HEK293T (cell line): ENCODE measurements around the gene UNC119B.

Source experiments
- CTCF ChIA-PET: fragments of 350-600 bp; formaldehyde crosslinking; extraction: SDS; loops from one replicate; lab custom pipeline; 2021; ENCODE audit warnings: antibody characterized with exemption, inconsistent platforms; lab: Yijun Ruan, JAX
- POLR2A ChIA-PET: fragments of 350-600 bp; formaldehyde crosslinking; extraction: SDS; loops from one replicate; lab custom pipeline; 2020; ENCODE audit warnings: antibody characterized with exemption, inconsistent platforms; lab: Yijun Ruan, JAX
- DNase-seq: peaks from one replicate; pipeline ENCODE4 v3.0.0; 2012; ENCODE audit warnings: mixed read lengths; ENCODE audit errors: extremely low spot score
- ARNT ChIP-seq: fragments of 450-650 bp; IDR thresholded peaks from 2 replicates; pipeline ENCODE4 v1.6.1; 2017; ENCODE audit warnings: mild to moderate bottlenecking
- BHLHE40 ChIP-seq: fragments of 450-650 bp; IDR thresholded peaks from 2 replicates; pipeline ENCODE4 v1.6.1; 2016; ENCODE audit warnings: mild to moderate bottlenecking, moderate library complexity, borderline replicate concordance
- CTBP1 ChIP-seq: fragments of 450-650 bp; IDR thresholded peaks from 2 replicates; pipeline ENCODE4 v1.6.1; 2016; ENCODE audit warnings: borderline replicate concordance
- ELF4 ChIP-seq: fragments of 450-650 bp; IDR thresholded peaks from 2 replicates; pipeline ENCODE4 v1.6.1; 2017; ENCODE audit warnings: antibody characterized with exemption
- FOXA1 ChIP-seq: fragments of 450-650 bp; IDR thresholded peaks from 2 replicates; pipeline ENCODE4 v1.6.1; 2016; ENCODE audit warnings: mild to moderate bottlenecking
- FOXK2 ChIP-seq: fragments of 450-650 bp; IDR thresholded peaks from 2 replicates; pipeline ENCODE4 v1.6.1; 2016; ENCODE audit warnings: mild to moderate bottlenecking
- FOXM1 ChIP-seq: fragments of 450-650 bp; IDR thresholded peaks from 2 replicates; pipeline ENCODE4 v1.6.1; 2017; ENCODE audit warnings: mild to moderate bottlenecking, borderline replicate concordance
- HDGF ChIP-seq: fragments of 450-650 bp; IDR thresholded peaks from 2 replicates; pipeline ENCODE4 v1.6.1; 2017; ENCODE audit warnings: antibody characterized with exemption, borderline replicate concordance
- L3MBTL2 ChIP-seq: fragments of 450-650 bp; conservative IDR thresholded peaks from 2 replicates; pipeline ENCODE4 v1.6.1; 2016; ENCODE audit warnings: mild to moderate bottlenecking
- LEF1 ChIP-seq: fragments of 450-650 bp; IDR thresholded peaks from 2 replicates; pipeline ENCODE4 v1.6.1; 2017; ENCODE audit warnings: mild to moderate bottlenecking, borderline replicate concordance
- NFRKB ChIP-seq: fragments of 450-650 bp; IDR thresholded peaks from 2 replicates; pipeline ENCODE4 v1.6.1; 2016; ENCODE audit warnings: mild to moderate bottlenecking, moderate library complexity
- PKNOX1 ChIP-seq: fragments of 450-650 bp; IDR thresholded peaks from 2 replicates; pipeline ENCODE4 v1.6.1; 2016
- SP1 ChIP-seq: fragments of 450-650 bp; IDR thresholded peaks from 2 replicates; pipeline ENCODE4 v1.6.1; 2017
- SUZ12 ChIP-seq: fragments of 450-650 bp; IDR thresholded peaks from 2 replicates; pipeline ENCODE4 v1.6.1; 2016; ENCODE audit warnings: mild to moderate bottlenecking
- TARDBP ChIP-seq: fragments of 450-650 bp; IDR thresholded peaks from 2 replicates; pipeline ENCODE4 v1.6.1; 2016
- ZNF384 ChIP-seq: fragments of 450-650 bp; IDR thresholded peaks from 2 replicates; pipeline ENCODE4 v1.6.1; 2016

UNC119B gene

DNA sequence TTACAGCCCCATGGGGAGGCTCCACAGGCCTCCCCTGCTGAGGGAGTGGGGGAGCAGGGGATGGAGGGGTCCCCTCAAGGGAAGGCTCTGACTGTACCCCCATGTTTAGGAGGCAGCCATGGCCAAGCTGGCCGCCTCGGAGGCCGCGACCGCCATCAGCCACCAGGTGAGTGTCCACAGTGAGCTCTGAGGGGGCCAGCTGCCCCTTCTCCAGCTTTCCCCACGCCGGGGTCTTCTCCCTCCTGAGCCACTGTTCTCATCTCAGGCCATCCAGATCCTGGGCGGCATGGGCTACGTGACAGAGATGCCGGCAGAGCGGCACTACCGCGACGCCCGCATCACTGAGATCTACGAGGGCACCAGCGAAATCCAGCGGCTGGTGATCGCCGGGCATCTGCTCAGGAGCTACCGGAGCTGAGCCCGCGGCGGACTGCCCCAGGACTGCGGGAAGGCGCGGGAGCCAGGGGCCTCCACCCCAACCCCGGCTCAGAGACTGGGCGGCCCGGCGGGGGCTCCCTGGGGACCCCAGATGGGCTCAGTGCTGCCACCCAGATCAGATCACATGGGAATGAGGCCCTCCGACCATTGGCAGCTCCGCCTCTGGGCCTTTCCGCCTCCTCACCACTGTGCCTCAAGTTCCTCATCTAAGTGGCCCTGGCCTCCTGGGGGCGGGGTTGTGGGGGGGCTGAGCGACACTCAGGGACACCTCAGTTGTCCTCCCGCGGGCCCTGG, 28.9 kb downstream of the UNC119B start:
- TF ChIP-seq NFRKB (no peak), ARNT (no peak), TARDBP (no peak), CTBP1 (no peak), FOXA1 (no peak), SP1 (no peak), ZNF384 (no peak), L3MBTL2 (no peak), FOXK2 (no peak), BHLHE40 (no peak), PKNOX1 (no peak), FOXM1 (no peak), ELF4 (no peak)
- ChIA-PET CTCF (no interaction called here), POLR2A (no interaction called here)
- DNase-seq, result no peak

DNA sequence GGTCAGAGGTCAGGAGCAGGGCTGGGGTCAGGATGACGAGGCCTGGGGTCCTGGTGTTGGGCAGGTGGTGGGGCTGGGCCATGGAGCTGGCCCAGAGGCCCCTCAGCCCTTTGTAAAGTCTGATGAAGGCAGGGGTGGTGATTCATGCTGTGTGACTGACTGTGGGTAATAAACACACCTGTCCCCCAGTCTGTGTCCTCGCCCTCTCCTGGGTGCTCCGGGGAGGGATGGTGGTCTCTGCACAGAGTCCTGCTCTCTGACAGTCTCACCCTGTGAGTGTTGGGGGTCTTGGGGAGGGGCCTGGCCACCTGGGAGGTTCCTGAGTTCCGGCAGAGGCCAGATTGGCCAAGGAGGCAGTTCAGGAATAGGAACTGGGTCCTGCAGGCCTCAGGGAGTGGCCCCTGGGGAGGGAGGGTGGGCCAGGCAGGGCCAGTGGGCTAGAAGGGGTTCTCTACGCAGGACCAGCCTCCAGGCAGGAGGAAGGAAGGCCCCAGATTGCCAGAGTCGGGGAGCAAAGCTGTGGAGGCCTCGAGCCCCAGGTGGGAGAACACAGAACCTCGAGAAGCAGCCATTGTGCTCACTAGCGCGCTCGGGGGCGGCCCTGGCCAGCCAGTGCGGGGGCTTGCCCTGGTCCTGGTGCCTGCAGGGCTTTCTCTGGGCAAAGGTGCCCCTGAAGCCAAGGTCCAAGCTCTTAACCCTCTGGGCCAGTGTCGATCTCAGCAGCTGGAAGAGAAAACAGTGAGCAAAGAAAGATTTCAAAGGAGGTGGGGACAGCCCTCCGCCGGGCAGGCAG, 29.8 kb downstream of the UNC119B start:
- ChIA-PET POLR2A (no interaction called here), CTCF (no interaction called here)
- no peak for TF ChIP-seq HDGF
- DNase-seq, result no peak

GRCh38 chr12:120740871-120741270, 30.6 kb downstream of the UNC119B start:
- ChIA-PET CTCF (no interaction called here), POLR2A (no interaction called here)
- DNase-seq, result no peak
- TF ChIP-seq BHLHE40, result no peak
- TF ChIP-seq FOXA1, result no peak
- no peak for TF ChIP-seq ZNF384
- TF ChIP-seq ELF4, result no peak
- no peak for TF ChIP-seq NFRKB
- no peak for TF ChIP-seq PKNOX1
- TF ChIP-seq SP1, result no peak
- TF ChIP-seq SUZ12, result no peak
- TF ChIP-seq LEF1, result no peak
- TF ChIP-seq FOXM1, result no peak
- TF ChIP-seq L3MBTL2, result no peak
- TF ChIP-seq FOXK2, result no peak
- TF ChIP-seq ARNT, result no peak
- no peak for TF ChIP-seq HDGF
- no peak for TF ChIP-seq CTBP1
- TF ChIP-seq TARDBP, result no peak

DNA sequence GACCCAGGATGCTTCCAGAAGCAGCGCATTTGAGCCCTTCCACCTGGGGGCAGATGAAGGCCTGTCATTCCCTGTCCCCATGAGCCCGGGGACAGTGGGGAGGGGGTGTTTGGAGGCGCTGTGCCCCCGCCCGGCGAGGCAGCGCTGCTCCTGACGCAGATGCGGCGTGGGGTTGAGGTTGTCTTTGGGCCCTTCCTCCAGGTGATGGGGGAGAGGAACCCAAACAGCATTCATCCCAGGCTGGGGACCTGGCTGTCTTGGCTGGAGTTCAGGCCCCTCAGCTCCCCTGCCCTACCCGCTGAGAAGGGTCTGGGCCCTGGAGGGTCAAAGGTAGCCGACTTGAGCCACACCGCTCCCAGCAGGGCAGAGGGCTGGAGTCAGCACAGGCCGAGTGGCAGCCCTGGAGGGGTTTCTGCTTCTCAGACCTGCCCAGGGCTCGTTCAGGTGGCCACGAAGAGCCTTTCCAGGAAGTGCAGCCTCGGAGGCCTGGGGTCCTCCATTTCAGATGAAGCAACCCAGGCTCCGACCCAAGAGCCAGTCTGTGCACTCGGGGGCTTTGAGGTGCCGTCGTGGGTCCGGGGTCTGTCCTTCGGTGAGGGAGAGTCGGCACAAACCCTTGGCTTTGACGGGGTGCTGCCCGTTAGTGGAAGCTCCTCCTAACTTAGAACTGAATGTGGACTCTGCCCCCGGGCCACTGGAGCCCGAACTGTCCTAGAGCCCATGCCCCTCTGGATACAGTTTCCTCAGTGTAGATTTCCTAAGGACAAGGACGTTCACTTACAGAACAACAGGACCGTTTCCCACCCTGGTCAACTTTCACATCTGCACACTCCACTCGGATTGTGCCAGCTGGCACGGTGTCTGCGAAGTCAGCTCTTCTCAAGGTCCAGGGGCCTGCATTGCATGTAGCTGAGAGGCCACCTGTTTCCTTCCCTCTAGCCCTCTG, 31.5 kb downstream of the UNC119B start:
- no peak for DNase-seq
- POLR2A ChIA-PET, result no interaction called here
- TF ChIP-seq HDGF, result no peak
- CTCF ChIA-PET, result interaction anchor here (1.0 kb wide), 1 partner anchor 20 kb away, joined by 3 read pairs; no protein-coding TSS in a partner anchor

- TF ChIP-seq CTBP1 (no peak), FOXK2 (no peak), PKNOX1 (no peak), FOXM1 (no peak), BHLHE40 (no peak), SP1 (no peak)
- DNase-seq, result no peak
- ChIA-PET POLR2A (no interaction called here), CTCF (interaction anchor here (0.5 kb wide), 1 partner anchor 360 kb away, joined by 4 read pairs; no protein-coding TSS in a partner anchor)
These were observed 34.8 kb downstream of the UNC119B start for GRCh38 chr12:120744922-120745493.
